ENCODE data around the gene FADS6. TPM values are rescaled to one million over a fixed set of nuclear protein-coding genes. Genes with fewer than 3 reads are reported as not detected.

FADS6 gene
- total and polyA plus RNA-seq, 9 donors: 0.12 to 0.42 TPM; not detected in 7

DNA sequence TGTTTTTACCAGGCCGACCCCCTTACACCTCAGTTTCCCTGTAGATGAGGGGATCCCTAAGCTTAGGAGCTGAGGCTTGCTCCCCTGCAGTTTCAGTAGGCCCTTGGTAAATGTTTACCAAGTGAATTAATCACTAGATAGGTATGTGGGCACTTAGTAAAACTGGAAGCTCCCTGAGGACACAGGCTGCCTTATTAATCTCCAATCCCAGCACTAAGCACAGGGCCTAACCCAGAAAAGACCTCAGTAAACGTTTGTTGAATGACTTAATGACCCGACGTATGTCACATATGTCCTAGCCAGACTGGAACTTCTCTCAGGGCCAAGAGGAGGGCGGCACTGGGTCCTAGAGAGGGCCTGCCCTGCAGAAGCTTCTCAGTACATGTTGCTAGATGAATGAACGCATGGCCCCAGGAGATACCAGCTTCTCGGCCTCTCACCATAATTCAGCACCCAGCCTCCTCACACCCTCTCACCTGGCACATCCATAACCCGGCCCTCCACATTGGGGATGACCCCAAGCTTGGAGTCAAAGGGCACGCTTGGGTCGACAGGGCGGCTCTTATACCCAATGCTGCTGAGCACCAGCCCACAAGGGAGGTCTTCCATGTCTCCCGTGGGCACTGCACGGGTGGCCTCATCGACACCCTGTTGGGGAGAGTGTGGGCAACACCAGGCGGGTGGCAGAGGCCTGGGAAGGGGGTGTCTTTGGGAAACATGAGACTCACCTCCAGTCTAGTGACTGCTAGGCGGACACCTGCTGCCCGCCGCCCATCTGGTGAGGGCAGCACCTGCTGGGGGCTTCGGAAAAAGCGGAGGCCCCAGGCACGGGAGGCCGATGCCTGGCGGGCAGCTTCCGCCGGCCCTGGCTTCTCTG is 29.8 kb downstream of the FADS6 start:
- WGBS, 3 donors: 85 to 89% (median 88%) methylated on average over 23 to 25 of the region's 25 CpGs
- intact Hi-C loops (cut with DNase I): loop anchor here in 3 of 4 donors (2.0 to 10.0 kb wide), 5 partner anchors 71 to 116 kb away; partner anchors contain the start of gene NHERF1 (in 1 of the 3)
- DNase-seq: peak in 1 of 5 donors; percentile 40
- H3K36me3 ChIP-seq: no peaks in the 10 kb centered on the region
- no peak overlapping the region for H3K4me3 ChIP-seq
- H3K4me1 ChIP-seq (ENCODE audit: insufficient read depth): peaks cover 3% of the 10 kb centered on the region
- H3K27ac ChIP-seq: no peak overlapping the region
- peaks cover 3% of the 10 kb centered on the region for H3K27me3 ChIP-seq
- no peaks in the 10 kb centered on the region for H3K9me3 ChIP-seq
- TF ChIP-seq EP300 (IDR thresholded peaks at IDR 0.05) (no peak), POLR2A (IDR thresholded peaks at IDR 0.05) (no peak), CTCF (IDR thresholded peaks at IDR 0.05) (no peak)

DNA sequence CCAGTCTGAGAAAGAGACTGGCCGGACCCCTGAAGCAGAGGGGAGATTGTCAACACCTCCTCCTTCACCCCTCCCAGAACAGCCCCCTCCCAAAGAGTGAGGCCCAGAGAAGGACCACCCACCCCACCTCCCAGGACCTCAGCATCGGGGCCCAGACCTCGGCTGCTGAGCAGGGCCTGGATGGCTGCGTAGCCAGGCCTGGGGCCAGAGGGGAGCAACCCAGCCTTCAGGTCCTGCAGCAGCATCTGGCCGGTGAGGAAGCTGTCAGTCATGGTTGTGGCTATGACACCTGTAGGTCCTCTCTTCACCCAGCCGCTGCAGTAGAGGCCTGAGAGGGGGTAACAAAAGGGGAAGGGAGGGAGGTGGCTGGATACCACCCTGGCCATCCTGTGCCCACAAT is 30.5 kb downstream of the FADS6 start:
- H3K27me3 ChIP-seq: peaks cover 3% of the 10 kb centered on the region
- H3K4me1 ChIP-seq (ENCODE audit: insufficient read depth): peaks cover 3% of the 10 kb centered on the region
- TF ChIP-seq CTCF (IDR thresholded peaks at IDR 0.05): no peak
- no peak for TF ChIP-seq POLR2A (IDR thresholded peaks at IDR 0.05)
- TF ChIP-seq EP300 (IDR thresholded peaks at IDR 0.05): no peak
- intact Hi-C loops (cut with DNase I): loop anchor here in 2 of 4 donors (2.0 to 10.0 kb wide), 4 partner anchors 71 to 116 kb away; partner anchors contain the start of gene NHERF1 (in 1 of the 2)
- H3K36me3 ChIP-seq: no peaks in the 10 kb centered on the region
- DNase-seq: no peak
- WGBS, 3 donors: 74 to 93% (median 79%) methylated on average over 5 to 6 of the region's 6 CpGs
- no peak overlapping the region for H3K4me3 ChIP-seq
- H3K9me3 ChIP-seq: no peaks in the 10 kb centered on the region
- no peak overlapping the region for H3K27ac ChIP-seq

DNA sequence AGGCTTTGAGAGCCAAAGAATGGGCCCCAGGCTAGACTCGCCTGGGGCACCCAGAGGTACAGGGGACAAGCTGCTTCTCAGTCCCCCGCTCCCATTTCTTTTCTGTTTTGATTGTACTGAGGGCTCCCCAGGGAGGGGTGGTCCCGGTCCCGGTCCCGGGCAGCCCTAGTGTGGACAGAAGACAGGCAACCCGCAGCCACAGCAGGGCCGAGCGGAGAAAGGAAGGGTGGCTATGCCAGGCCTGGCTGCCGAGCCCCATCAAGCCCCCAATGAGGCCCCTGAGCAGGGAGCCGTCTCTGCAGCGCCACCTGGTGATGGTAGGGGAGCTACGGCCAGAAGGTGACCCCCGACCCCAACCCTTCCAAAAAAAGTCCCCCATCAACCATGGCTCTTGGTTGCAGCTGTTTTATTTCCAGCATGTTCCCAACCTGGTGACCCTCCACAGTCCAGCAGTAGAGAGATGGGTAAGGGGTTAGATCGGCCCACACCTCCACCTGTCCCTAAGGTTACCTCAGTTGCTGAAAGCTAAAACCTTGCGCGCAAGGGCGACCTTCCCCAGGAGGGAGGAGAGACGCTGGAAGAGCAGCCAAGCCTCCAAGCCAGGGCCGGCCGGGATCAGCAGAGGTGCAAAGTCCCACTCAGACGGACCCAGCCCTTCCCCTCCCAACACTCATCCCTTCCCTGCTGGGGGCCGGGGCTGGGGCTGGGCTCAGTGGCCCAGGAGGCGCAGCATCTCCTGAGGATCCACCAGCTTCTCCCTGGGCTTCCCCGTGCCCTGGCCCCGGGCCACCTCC is 31.1 kb downstream of the FADS6 start:
- DNase-seq: peak; percentile 52 to 78 (median 69)
- intact Hi-C loops (cut with DNase I): loop anchor here in 2 of 4 donors (2.0 to 10.0 kb wide), 4 partner anchors 70 to 115 kb away; partner anchors contain the start of gene NHERF1 (in 1 of the 2)
- H3K4me1 ChIP-seq (ENCODE audit: insufficient read depth): peaks cover 3% of the 10 kb centered on the region
- H3K9me3 ChIP-seq: no peaks in the 10 kb centered on the region
- H3K27me3 ChIP-seq: peaks cover 3% of the 10 kb centered on the region
- no peak overlapping the region for H3K4me3 ChIP-seq
- 55 to 61% (median 57%) methylated on average over 25 of the region's 25 CpGs for WGBS, 3 donors
- no peak overlapping the region for H3K27ac ChIP-seq
- H3K36me3 ChIP-seq: no peaks in the 10 kb centered on the region
- TF ChIP-seq CTCF (IDR thresholded peaks at IDR 0.05): peak in 2 of 3 donors; percentile 48 to 57
- no peak for TF ChIP-seq POLR2A (IDR thresholded peaks at IDR 0.05)
- no peak for TF ChIP-seq EP300 (IDR thresholded peaks at IDR 0.05)

- no peaks in the 10 kb centered on the region for H3K36me3 ChIP-seq
- no peak overlapping the region for H3K27ac ChIP-seq
- H3K27me3 ChIP-seq: peaks cover 3% of the 10 kb centered on the region
- no peak for TF ChIP-seq CTCF (IDR thresholded peaks at IDR 0.05)
- no peak for TF ChIP-seq POLR2A (IDR thresholded peaks at IDR 0.05)
- TF ChIP-seq EP300 (IDR thresholded peaks at IDR 0.05): no peak
- intact Hi-C loops (cut with DNase I): loop anchor here in 2 of 4 donors (2.0 to 10.0 kb wide), 4 partner anchors 69 to 114 kb away; partner anchors contain the start of gene NHERF1 (in 1 of the 2)
- peak in 1 of 5 donors; percentile 39 for DNase-seq
- H3K4me1 ChIP-seq (ENCODE audit: insufficient read depth): peaks cover 3% of the 10 kb centered on the region
- no peak overlapping the region for H3K4me3 ChIP-seq
- H3K9me3 ChIP-seq: no peaks in the 10 kb centered on the region
- 7 to 29% (median 29%) methylated on average over 8 to 36 of the region's 36 CpGs for WGBS, 3 donors
Observed at GRCh38 chr17:74861662-74862107, 31.7 kb downstream of the FADS6 start.

All from ovary (tissue), 9 donors.